Thyroid gland (tissue), 4 donors: Measurements from ENCODE around the gene WDR74. TPM values are rescaled to one million over a fixed set of nuclear protein-coding genes. Genes with fewer than 3 reads are reported as not detected.

Experiments used
- DNase-seq, 2 donors: peaks; one replicate each; pipeline ENCODE4 v3.0.0-alpha.2; 2019
- H3K27ac ChIP-seq, 3 donors: fragments of 200-600 bp; sonication (generic); 1 replicate in 2 of 3; 2 replicates in 1 of 3; pipeline ENCODE4 v1.5.1; 2016 to 2019; ENCODE audit warnings: mild to moderate bottlenecking in 1 of 3, moderate library complexity in 1 of 3
- H3K27me3 ChIP-seq: fragments of 200-600 bp; sonication (generic); one replicate; pipeline ENCODE4 v1.5.1; 2019
- H3K36me3 ChIP-seq, 2 donors: fragments of 200-600 bp; sonication (generic); one replicate each; pipeline ENCODE4 v1.5.1; 2016 to 2019
- H3K4me1 ChIP-seq, 2 donors: fragments of 200-600 bp; sonication (generic); one replicate each; pipeline ENCODE4 v1.5.1; 2017 to 2019
- H3K4me3 ChIP-seq, 3 donors: fragments of 200-600 bp; sonication (generic); replicated peaks in 1 of 3; 1 replicate in 2 of 3; 2 replicates in 1 of 3; pipeline ENCODE4 v1.5.1; 2016; ENCODE audit warnings: mild to moderate bottlenecking in 1 of 3
- H3K9me3 ChIP-seq: fragments of 200-600 bp; sonication (generic); one replicate; pipeline ENCODE4 v1.5.1; 2017
- POLR2A ChIP-seq, 2 donors: fragments of 450-650 bp; IDR thresholded peaks; one replicate each; pipeline ENCODE4 v1.6.1; 2017; ENCODE audit warnings: antibody characterized with exemption in 2 of 2, mild to moderate bottlenecking in 2 of 2, moderate library complexity in 1 of 2
- WGBS, 2 donors: methylation state at CpG; one replicate each; pipeline ENCODE4 v1.1.5; 2017; 5-methylcytosine and 5-hydroxymethylcytosine counted together
- intact Hi-C: fragments of 100-400 bp; cut with DNase I; formaldehyde crosslinking; loops from one replicate; pipeline ENCODE4 v1.15.1; 2023
- total RNA-seq, 4 donors: library from RNA; depleted of rRNA; stranded (reverse); fragments of >200 nt; gene quantifications; one replicate each; pipeline ENCODE4 v1.2.3, GENCODE V29; 2016
- TF ChIP-seq, protein P1 (sequence below), 6 experiments: fragments of 200-600 bp in 3 of 6; fragments of 450-650 bp in 3 of 6; sonication (generic) in 3 of 6; IDR thresholded peaks; one replicate each; pipeline ENCODE4 v1.5.1; 2016 to 2019; ENCODE audit warnings: antibody characterized with exemption in 6 of 6, mild to moderate bottlenecking in 2 of 6, inconsistent platforms in 1 of 6, moderate library complexity in 1 of 6

WDR74 gene
- total RNA-seq, 4 donors from 2014 or later, result 25.2 to 76.1 (median 33.6) TPM

DNA sequence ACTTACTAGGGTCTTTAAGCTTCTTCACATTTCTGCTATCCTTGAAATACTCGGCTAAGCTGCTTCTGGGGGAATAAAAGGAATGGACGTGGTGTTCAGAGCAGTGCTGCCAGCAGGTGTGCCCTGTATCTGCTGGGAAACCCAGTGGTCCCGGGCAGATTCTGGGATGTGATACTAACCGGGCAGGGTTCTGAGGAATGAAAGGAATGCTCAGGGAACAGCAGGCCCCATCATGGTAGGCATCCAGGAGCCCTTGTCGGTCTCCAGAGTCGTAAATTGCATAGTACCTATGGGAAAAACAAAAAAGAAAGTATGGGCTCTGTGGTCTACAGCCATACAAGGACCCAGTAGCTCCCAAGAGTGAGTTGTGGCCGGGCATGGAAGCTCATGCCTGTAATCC, 43.1 kb downstream of the WDR74 start:
- H3K4me3 ChIP-seq, result no peak overlapping the region
- H3K27me3 ChIP-seq, result no peaks in the 10 kb centered on the region
- no peak overlapping the region for H3K27ac ChIP-seq
- 90 to 93% methylated on average over 7 of the region's 7 CpGs for WGBS, 2 donors
- no peak for DNase-seq
- H3K4me1 ChIP-seq, result peaks cover 6 to 7% of the 10 kb centered on the region in 2 donors
- intact Hi-C loops, result no loop called here
- TF ChIP-seq POLR2A (IDR thresholded peaks at IDR 0.05), result no peak
- TF ChIP-seq, protein P1, sequence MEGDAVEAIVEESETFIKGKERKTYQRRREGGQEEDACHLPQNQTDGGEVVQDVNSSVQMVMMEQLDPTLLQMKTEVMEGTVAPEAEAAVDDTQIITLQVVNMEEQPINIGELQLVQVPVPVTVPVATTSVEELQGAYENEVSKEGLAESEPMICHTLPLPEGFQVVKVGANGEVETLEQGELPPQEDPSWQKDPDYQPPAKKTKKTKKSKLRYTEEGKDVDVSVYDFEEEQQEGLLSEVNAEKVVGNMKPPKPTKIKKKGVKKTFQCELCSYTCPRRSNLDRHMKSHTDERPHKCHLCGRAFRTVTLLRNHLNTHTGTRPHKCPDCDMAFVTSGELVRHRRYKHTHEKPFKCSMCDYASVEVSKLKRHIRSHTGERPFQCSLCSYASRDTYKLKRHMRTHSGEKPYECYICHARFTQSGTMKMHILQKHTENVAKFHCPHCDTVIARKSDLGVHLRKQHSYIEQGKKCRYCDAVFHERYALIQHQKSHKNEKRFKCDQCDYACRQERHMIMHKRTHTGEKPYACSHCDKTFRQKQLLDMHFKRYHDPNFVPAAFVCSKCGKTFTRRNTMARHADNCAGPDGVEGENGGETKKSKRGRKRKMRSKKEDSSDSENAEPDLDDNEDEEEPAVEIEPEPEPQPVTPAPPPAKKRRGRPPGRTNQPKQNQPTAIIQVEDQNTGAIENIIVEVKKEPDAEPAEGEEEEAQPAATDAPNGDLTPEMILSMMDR (IDR thresholded peaks at IDR 0.05), result no peak
- no peaks in the 10 kb centered on the region for H3K9me3 ChIP-seq
- peaks cover 80 to 82% of the 10 kb centered on the region in 2 donors for H3K36me3 ChIP-seq

DNA sequence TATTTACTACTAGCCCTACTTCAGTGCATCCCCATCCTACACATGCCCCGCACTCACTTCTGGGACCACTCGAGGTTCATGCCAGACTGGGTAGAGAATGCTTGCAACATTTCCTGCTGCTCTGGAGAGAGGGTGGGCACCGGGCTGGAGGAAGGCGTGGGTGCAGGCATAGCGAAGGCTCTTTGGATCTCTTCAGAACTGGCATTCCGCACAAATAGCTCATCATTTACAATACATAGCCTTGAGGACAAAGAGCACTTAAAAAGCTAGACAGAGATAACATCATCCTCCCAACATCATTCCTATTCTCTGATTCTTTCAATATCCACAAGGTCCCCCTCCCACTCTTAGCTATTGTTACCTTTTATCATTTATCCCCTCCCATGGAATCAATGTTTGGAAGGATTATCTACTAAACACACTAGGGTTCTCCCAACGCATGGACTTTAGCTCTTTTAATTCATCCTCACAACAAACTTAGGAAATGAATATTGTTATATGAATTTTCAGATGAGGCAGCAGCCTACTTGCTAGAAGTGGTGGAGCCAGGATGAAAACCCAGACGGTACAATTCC, 45.1 kb downstream of the WDR74 start:
- no peak for DNase-seq
- 91 to 92% methylated on average over 8 of the region's 8 CpGs for WGBS, 2 donors
- no peaks in the 10 kb centered on the region for H3K27me3 ChIP-seq
- no peak overlapping the region for H3K4me3 ChIP-seq
- no peaks in the 10 kb centered on the region for H3K9me3 ChIP-seq
- intact Hi-C loops, result no loop called here
- peaks cover 60 to 62% of the 10 kb centered on the region in 2 donors for H3K36me3 ChIP-seq
- no peak for TF ChIP-seq POLR2A (IDR thresholded peaks at IDR 0.05)
- TF ChIP-seq, protein P1 (IDR thresholded peaks at IDR 0.05), result no peak
- peaks cover 13 to 18% of the 10 kb centered on the region in 2 donors for H3K4me1 ChIP-seq
- H3K27ac ChIP-seq, result no peak overlapping the region

GRCh38 chr11:62792202-62792575, 47.2 kb downstream of the WDR74 start:
- Histone ChIP-seq H3K4me3 (no peak overlapping the region), H3K9me3 (no peaks in the 10 kb centered on the region), H3K27me3 (no peaks in the 10 kb centered on the region), H3K36me3 (peaks cover 39 to 41% of the 10 kb centered on the region in 2 donors), H3K27ac (peak overlapping the region; percentile 1 to 82 (median 47)), H3K4me1 (peaks cover 20 to 27% of the 10 kb centered on the region in 2 donors)
- no peak for TF ChIP-seq POLR2A (IDR thresholded peaks at IDR 0.05)
- TF ChIP-seq, protein P1 (IDR thresholded peaks at IDR 0.05), result no peak
- intact Hi-C loops, result no loop called here
- peak; percentile 25 to 34 for DNase-seq
- 31 to 36% methylated on average over 9 to 11 of the region's 11 CpGs for WGBS, 2 donors

DNA sequence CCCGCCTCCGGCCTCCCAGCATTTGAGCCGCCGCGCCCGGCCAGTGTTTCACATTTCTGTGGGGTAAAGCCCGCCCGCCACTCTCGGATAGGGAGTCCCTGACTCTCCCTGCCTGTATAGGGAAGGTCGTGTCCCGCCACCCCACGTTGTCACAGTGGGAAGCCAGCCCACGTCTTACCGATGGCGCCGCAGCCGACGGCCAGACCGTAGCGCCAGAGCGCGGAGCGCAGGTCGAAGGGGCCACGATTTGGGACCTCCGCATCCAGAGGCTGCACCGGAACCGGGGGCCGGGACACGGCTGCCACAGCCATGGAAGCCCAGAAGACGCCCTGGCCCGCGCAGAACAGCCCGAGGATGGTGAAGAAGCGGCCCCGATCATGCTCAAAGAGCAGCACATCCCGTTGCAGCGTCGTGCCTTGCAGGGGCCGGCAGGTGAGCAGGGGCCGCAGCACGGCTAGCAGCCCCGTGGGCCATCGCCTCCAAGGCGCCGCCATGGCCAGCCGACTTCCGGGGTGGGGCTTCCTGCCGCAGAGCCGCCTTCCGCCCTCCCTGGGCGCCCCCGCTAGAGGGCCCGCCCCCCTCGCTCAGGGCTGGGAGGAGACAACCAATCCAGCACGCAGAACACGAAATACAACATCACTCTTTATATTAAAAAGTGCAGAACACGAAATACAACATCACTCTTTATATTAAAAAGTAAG, 47.7 kb downstream of the WDR74 start, which contains the start of gene TMEM223:
Gene TMEM223 (minus strand): TSS at position 506 of the 701 bp plus-strand sequence. CDS start 12 bp downstream, at position 494.
- intact Hi-C loops, result no loop called here
- peaks cover 34 to 36% of the 10 kb centered on the region in 2 donors for H3K36me3 ChIP-seq
- H3K4me1 ChIP-seq, result peaks cover 20 to 27% of the 10 kb centered on the region in 2 donors
- peak within 1 kb of the TSS; percentile 47 to 82 (median 62) for H3K27ac ChIP-seq
- no peaks in the 10 kb centered on the region for H3K27me3 ChIP-seq
- peak; percentile 26 to 86 for TF ChIP-seq POLR2A (IDR thresholded peaks at IDR 0.05)
- TF ChIP-seq, protein P1 (IDR thresholded peaks at IDR 0.05), result no peak
- WGBS, 2 donors, result 1 to 2% methylated on average over 21 to 24 of the region's 58 CpGs
- peak within 1 kb of the TSS; percentile 71 to 89 (median 72) for H3K4me3 ChIP-seq
- H3K9me3 ChIP-seq, result no peaks in the 10 kb centered on the region
- DNase-seq, result peak; percentile 88 to 90

- DNase-seq, result no peak
- 56 to 63% methylated on average over 2 to 3 of the region's 3 CpGs for WGBS, 2 donors
- H3K4me1 ChIP-seq, result peaks cover 27 to 36% of the 10 kb centered on the region in 2 donors
- no peaks in the 10 kb centered on the region for H3K27me3 ChIP-seq
- TF ChIP-seq, protein P1 (IDR thresholded peaks at IDR 0.05), result no peak
- no peak for TF ChIP-seq POLR2A (IDR thresholded peaks at IDR 0.05)
- H3K27ac ChIP-seq, result no peak overlapping the region
- intact Hi-C loops, result loop anchor here (5.0 to 10.0 kb wide), 2 partner anchors 45 to 73 kb away; partner anchors contain the start of genes STX5, TEX54 and WDR74
- no peaks in the 10 kb centered on the region for H3K9me3 ChIP-seq
- peaks cover 13 to 16% of the 10 kb centered on the region in 2 donors for H3K36me3 ChIP-seq
- no peak overlapping the region for H3K4me3 ChIP-seq
These were observed 49.8 kb downstream of the WDR74 start for GRCh38 chr11:62789576-62789975.
